ENCODE results near the gene TCERG1L.

TCERG1L gene

GRCh38 chr10:131059881-131060280, 251.6 kb downstream of the TCERG1L start:
- ATAC-seq: no peak

DNA sequence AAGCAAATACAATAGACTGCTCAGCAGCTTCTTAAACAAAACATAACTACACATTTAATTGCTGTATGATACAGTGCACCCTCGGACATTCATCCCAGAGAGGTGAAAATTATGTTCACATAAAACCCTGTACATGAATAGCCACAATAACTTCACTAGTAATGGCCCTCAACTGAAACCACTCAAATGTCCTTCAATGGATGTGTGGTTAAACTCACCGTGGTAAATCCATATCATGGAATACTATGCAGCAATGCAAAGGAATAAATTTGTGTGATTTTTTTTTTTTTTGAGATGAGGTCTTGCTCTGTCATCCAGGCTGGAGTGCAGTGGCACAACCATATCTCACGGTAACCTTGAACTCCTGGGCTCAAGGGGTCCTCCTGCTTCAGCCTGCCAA, 252.7 kb downstream of the TCERG1L start:
- ATAC-seq: no peak

DNA sequence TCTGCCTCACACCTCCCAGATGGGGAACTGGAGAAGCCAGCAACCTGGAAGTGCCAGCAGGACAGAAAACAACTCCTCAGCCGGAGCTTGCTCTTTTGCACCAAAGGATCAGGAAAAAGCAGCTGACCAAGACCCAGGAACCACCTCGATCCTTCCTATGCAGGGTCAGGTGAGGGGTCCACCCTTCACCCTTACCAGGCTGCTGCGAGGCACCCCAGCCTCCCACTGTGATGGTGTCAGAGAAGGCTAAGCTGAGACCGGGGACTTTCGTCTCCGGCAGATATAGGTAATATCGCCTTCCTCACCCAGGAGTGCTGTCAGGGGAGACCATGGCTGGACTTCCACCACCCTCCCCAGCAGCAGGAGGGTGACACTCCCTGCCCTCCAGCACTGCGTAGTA, 254.7 kb downstream of the TCERG1L start:
- ATAC-seq: no peak

- no peak for ATAC-seq
Observed at GRCh38 chr10:131056091-131056579, 255.4 kb downstream of the TCERG1L start.

DNA sequence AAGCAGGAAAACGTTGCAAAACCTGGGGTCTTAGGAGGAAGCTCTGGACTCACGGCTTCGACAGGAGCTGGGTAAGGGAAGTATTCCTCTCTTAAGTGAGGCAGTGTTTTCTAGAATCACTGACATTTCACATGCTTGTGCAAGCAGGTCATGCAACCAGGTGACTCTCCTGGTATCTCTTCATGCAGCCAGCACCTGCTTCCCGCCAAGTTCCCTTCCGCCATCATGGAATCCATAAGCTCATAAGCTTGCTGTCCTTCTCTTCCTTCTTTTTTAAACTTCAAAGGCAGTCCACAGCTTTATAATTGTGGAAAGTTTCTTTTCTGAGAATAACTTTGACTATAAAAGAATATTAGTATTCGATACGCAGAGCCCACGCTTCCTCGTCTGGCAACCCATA, 256.1 kb downstream of the TCERG1L start:
- ATAC-seq: no peak

DNA sequence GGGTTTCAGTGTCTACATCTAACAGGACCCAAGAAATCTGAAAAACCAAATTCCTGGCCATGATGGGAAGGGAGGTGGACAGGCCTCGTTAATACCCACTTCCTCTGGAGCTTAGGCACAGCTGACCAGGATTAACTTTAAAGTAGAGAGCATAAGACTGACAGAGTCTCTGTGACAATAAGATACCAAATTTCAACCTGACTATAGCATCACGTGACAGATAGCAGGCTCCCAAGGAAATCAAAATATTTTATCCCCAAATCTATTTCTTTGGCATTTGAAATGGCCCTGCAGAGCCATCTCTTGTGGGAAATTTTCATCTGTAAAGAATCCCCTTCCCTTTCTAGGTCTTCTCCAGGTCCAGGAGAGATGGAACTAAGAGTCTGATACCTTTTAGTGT, 258.3 kb downstream of the TCERG1L start:
- ATAC-seq: no peak

DNA sequence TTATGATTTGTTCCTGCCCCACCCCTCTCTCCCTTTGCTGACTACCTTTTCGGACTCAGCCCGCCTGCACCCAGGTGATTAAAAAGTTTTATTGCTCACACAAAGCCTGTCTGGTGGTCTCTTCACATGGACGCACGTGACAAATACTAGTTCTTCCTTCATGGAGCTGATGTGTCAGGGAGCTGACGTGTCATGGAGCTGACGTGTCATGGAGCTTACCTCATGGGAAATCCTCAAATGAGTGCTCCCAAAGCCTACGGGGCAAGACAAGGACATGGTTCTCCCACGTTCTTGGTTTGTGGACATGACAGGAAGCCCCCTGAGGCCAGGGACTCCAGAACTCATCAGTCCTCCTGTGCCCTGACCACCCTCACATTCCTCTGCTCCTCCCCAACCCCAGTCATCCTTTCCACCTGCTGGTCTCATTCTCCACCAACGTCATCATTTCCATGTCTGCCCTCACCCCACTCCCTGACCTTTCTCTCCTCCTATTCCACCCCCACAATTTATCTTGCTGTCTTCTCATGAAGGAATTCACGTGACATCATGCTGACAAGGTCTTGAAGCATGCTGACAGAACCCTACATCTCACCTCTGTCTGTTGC, 261.3 kb downstream of the TCERG1L start:
- no peak for ATAC-seq

DNA sequence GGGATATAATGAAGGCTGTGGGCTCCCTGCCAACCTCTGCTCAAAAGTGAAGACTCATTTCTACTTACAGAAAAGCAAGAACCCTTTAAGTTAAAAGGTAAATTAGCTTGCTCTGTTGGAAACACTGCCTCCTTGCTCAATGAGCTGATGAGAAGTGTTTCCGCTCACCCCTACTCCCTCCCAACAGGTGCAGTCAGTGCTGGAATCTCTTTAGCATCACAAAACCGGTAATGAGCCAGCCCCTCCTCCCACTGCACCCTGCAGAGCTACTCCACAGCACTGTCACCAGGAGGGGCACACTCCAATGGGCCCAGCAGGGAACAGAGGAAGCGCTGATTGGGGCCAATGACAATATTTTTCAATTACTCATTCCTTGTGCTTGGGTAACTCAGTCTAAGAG, 262.5 kb downstream of the TCERG1L start:
- no peak for ATAC-seq

DNA sequence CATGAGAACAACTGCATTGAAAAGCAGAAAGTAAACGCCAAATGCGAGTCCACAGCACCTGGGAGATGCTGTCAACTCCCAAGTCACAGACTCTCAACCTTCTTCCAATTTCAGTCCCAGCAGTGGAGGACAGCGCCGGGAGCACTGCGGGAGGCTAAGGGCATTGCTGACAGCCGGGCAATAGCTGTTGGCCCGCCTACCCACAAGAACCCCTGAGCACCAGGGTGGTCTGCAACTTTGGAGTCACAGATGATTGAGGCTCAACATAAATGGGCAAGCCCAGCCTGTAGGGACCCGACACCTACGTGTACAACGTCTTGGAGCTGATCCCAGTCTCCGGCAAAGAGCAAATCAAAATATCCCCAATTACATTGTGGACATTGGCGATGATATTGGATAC, 262.9 kb downstream of the TCERG1L start:
- ATAC-seq: no peak

- no peak for ATAC-seq
Observed at GRCh38 chr10:131047501-131047900, 264.0 kb downstream of the TCERG1L start.

GRCh38 chr10:131046194-131046593, 265.3 kb downstream of the TCERG1L start:
- no peak for ATAC-seq

GRCh38 chr10:131044379-131045111, 267.0 kb downstream of the TCERG1L start:
- ATAC-seq: no peak

DNA sequence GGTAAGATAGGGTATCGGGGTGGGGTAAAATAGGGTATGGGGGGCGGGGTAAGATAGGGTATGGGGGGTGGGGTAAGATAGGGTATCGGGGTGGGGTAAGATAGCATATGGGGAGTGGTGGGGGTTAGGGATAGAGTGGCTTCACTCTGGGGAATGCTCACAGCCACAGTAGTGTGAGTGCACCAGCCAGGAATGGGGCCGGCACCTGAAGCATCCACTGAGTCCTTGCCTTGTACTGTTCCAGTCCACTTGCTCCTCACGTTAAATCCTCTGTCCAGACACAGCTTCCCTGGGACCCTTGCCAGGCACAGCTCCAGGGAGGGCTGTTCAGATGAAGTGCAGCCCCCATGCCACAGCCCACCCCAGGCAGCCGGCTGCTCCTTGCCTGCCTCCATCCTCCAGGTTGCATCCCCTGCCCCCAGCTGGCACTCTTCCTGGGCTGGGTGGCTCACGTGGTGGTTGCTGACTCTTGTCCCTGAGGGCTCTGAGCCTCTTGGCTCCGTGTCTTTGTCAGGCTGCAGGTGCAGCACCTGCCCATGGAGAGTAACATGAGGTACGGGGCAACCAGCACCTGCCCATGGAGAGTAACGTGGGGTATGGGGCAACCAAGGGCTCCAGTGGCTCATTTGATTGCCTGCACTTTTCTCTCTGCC, 268.4 kb downstream of the TCERG1L start:
- ATAC-seq: no peak

Data from activated CD4-positive, CD25-positive, alpha-beta regulatory T cell treated with anti-CD3 and anti-CD28 coated beads, Interleukin-2, amount 50 U/mL, for 24 hours (primary cell).